Measurements from ENCODE around the gene RPTOR.
A peak's percentile ranks its signal among the peaks of the same experiment; 100 is the strongest.

The RPTOR gene

GRCh38 chr17:80998748-80999535 lies 454.3 kb downstream of the RPTOR start:
- no peak for DNase-seq (ENCODE audit: low spot score)

GRCh38 chr17:80999536-81000333 lies 455.1 kb downstream of the RPTOR start:
- no peak for DNase-seq (ENCODE audit: low spot score)

- no peak for DNase-seq (ENCODE audit: low spot score)
These were observed 455.6 kb downstream of the RPTOR start for GRCh38 chr17:81000334-81000630.

GRCh38 chr17:81000631-81001357 lies 456.2 kb downstream of the RPTOR start:
- no peak for DNase-seq (ENCODE audit: low spot score)

- no peak for DNase-seq (ENCODE audit: low spot score)
These were observed 457.4 kb downstream of the RPTOR start for GRCh38 chr17:81002013-81002384.

- DNase-seq (ENCODE audit: low spot score), result peak; percentile 68
These were observed 458.0 kb downstream of the RPTOR start for GRCh38 chr17:81002409-81003361.

GRCh38 chr17:81003711-81004475 lies 459.3 kb downstream of the RPTOR start:
- no peak for DNase-seq (ENCODE audit: low spot score)

- no peak for DNase-seq (ENCODE audit: low spot score)
These were observed 462.3 kb downstream of the RPTOR start for GRCh38 chr17:81006891-81007290.

- DNase-seq (ENCODE audit: low spot score), result no peak
These were observed 463.5 kb downstream of the RPTOR start for GRCh38 chr17:81008140-81008539.

GRCh38 chr17:81009136-81009535 lies 464.5 kb downstream of the RPTOR start:
- DNase-seq (ENCODE audit: low spot score), result no peak

GRCh38 chr17:81010935-81011334 lies 466.3 kb downstream of the RPTOR start:
- DNase-seq (ENCODE audit: low spot score), result no peak

- no peak for DNase-seq (ENCODE audit: low spot score)
These were observed 467.3 kb downstream of the RPTOR start for GRCh38 chr17:81011951-81012350.

GRCh38 chr17:81012574-81013447 lies 468.2 kb downstream of the RPTOR start:
- no peak for DNase-seq (ENCODE audit: low spot score)

- DNase-seq (ENCODE audit: low spot score), result no peak
These were observed 469.0 kb downstream of the RPTOR start for GRCh38 chr17:81013642-81014041.

- no peak for DNase-seq (ENCODE audit: low spot score)
These were observed 470.5 kb downstream of the RPTOR start for GRCh38 chr17:81015136-81015535.
